ES-I3 (cell line): Measurements from ENCODE around the gene LRMDA.

Experiments
- H3K36me3 ChIP-seq: 2 replicates; pipeline ENCODE4 v1.6.1; 2013; ENCODE audit warnings: mild to moderate bottlenecking, low read length, control low read depth, moderate library complexity; ENCODE audit not compliant: insufficient read depth
- H3K4me1 ChIP-seq: 2 replicates; pipeline ENCODE4 v1.6.1; 2013; ENCODE audit warnings: mild to moderate bottlenecking, control low read depth, low read length; ENCODE audit not compliant: insufficient read depth
- H3K9ac ChIP-seq: 2 replicates; pipeline ENCODE4 v1.6.1; 2013; ENCODE audit warnings: low read depth, mild to moderate bottlenecking, low read length, moderate library complexity
- H3K9me3 ChIP-seq: 2 replicates; pipeline ENCODE4 v1.6.1; 2013; ENCODE audit warnings: mild to moderate bottlenecking, low read length, moderate library complexity; ENCODE audit not compliant: control insufficient read depth, insufficient read depth

Gene LRMDA

DNA sequence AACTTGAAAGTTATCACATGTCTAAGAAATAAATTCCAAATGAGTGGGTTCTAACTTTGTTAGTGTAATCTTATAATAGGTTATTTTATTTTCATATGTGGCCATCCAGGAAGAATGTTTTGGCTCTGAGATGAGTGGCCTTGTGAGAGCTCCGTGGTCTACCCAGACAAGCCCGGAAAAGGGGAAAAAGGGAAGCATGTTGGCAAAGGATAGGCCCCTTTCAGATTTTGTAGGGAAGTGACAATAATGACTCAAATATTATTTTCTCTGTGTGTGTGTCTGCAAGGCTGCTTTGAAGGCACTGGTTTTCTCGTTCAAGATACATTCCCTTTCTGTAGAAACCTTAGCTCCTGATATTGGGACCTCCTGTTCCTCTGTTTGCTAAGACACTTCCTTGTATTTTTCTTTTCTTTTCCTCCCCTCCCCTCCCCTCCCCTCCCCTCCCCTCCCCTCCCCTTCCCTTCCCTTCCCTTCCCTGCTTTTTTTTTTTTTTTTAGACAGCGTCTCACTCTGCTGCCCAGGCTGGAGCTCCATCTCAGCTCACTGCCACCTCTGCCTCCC, 240.8 kb downstream of the LRMDA start:
- Histone ChIP-seq H3K9me3 (no peaks in the 10 kb centered on the region), H3K36me3 (no peaks in the 10 kb centered on the region), H3K4me1 (no peaks in the 10 kb centered on the region), H3K9ac (no peak overlapping the region)

DNA sequence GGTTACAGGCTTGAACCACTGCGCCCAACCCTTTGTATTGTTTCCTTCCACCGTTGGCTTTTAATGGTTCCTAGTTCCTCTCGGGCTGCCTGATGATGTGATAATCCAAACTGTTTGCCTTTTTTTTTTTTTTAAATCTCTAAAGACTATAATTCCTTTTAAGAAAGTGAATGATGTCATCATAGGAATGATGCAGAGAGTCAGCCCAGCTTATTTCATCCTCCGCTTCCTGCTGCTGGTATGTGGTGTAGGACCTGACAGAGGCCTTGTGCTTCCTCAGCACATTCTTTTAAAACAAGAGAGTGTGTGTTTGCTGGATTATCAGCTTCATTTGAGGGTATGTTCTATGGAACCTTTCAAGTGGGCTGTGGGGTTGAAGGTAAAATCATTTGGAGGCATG, 241.4 kb downstream of the LRMDA start:
- Histone ChIP-seq H3K9ac (no peak overlapping the region), H3K9me3 (no peaks in the 10 kb centered on the region), H3K36me3 (no peaks in the 10 kb centered on the region), H3K4me1 (no peaks in the 10 kb centered on the region)

DNA sequence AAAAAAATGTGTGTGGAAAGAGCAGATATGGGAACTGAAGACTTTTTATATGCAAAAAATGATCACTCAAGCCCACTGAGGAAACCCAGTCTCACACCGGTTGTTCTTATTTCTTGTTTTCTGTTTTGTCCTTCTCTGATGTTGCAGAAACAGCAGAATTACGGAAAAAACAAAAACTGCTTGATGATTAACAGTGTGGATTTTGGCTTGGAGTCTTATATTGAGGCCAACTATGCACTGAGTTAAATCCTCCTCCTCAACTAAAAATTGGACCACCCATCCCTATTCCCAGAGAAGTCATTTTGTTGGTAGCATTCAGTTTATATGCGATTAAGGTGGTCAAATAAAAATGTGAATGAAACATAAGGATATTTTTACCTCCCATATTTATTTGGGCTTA, 246.1 kb downstream of the LRMDA start:
- no peaks in the 10 kb centered on the region for H3K4me1 ChIP-seq
- H3K36me3 ChIP-seq, result no peaks in the 10 kb centered on the region
- H3K9ac ChIP-seq, result no peak overlapping the region
- H3K9me3 ChIP-seq, result no peaks in the 10 kb centered on the region

DNA sequence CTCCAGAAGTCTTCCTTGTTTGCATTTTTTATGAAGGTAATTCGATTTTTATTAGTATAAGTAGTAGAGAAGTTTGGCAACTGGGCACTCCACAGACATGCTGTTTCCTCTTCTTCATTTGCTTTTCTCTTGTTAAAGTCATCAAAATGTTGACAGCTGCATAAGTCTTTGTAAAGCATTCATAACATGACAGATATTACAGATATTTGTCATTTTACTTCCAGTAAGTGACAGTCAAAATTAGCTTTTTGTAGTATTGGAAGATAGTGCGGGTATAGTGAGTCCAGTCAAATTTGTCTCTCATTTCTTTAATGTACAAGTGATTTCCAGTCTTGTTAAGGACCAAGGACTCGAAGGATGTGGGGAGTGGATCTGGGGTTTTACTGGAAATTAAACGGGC, 247.1 kb downstream of the LRMDA start:
- Histone ChIP-seq H3K9ac (no peak overlapping the region), H3K36me3 (no peaks in the 10 kb centered on the region), H3K4me1 (no peaks in the 10 kb centered on the region), H3K9me3 (no peaks in the 10 kb centered on the region)

DNA sequence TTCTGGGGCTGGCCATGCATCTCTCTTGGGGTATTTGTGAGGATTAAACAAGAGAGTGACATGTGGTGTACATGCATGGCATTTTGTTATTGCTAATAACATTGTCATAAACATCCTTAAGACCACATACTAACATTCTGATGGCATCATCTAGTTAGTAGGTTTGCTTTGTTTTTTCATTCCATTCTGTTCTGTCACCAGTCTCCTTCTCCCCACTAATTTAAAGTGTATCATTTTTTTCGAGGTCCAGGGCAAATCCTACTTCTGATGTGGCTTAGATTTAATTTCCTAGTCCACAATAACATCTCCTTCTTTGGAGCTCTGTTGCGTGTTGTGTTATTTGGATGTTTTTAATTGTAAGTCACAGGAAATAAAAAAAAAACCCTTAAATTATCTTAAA, 248.1 kb downstream of the LRMDA start:
- H3K36me3 ChIP-seq, result no peaks in the 10 kb centered on the region
- no peaks in the 10 kb centered on the region for H3K4me1 ChIP-seq
- no peaks in the 10 kb centered on the region for H3K9me3 ChIP-seq
- H3K9ac ChIP-seq, result no peak overlapping the region

DNA sequence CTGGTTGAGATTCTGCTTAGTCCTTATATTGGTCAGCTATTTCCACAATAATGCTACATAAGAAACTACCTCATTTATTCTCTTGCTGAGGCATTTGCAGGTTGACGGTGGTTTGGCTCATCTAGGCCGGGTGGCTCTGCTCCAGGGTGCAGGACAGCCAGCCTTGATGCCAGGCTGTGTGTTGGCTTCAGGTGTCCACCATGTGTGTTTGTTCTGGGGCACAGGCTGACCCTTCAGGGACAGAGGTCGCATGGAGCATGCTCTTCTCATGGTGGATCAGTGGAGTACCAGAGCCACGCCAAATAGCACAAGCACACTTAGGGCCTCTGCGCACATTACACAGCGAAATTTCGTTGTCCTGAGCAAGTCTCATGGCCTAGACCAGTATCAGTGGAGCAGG, 249.9 kb downstream of the LRMDA start:
- Histone ChIP-seq H3K4me1 (no peaks in the 10 kb centered on the region), H3K9me3 (no peaks in the 10 kb centered on the region), H3K9ac (no peak overlapping the region), H3K36me3 (no peaks in the 10 kb centered on the region)

DNA sequence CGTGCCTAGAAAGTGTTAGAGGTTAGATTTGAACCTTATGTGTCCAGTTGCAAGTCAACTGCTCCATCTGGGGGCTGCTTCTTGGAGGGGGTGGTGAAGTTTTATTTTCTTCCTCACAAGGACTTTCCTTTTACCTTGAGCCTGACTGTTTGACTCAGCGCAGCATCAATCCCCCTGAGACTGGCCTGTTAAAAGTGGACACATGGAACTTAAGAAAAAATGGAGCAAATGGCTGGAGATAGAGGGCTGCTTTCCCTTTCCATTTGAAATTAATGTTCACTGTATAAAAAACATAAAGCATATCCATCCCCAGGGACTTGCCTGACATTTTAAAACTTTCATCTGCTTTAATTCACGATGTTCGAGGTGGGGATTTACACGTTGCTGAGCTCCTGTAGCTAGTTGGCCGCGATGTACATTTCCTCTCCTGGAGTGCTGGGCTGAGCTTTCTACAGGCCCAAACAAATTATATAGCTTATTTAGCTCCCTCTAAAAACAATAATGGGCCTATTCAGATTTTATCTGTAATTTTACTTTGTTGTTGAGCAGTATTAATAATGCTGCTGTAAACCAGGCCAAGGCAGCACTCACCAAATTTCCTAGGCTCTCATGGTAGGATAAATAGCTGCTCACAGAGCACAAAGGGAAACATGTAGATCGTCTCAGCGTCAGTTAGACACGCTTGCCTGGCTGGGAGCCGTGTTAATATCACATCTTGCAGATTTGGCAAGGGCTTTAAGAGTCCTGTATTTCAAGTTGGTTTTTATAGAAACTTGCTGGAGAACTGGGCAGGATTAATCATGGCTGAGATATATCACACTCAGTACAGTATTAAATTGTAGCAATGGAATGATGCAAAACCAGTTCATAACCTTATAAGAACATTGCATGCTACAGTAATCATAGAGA, 251.5 kb downstream of the LRMDA start:
- no peaks in the 10 kb centered on the region for H3K9me3 ChIP-seq
- H3K9ac ChIP-seq, result no peak overlapping the region
- no peaks in the 10 kb centered on the region for H3K4me1 ChIP-seq
- no peaks in the 10 kb centered on the region for H3K36me3 ChIP-seq

DNA sequence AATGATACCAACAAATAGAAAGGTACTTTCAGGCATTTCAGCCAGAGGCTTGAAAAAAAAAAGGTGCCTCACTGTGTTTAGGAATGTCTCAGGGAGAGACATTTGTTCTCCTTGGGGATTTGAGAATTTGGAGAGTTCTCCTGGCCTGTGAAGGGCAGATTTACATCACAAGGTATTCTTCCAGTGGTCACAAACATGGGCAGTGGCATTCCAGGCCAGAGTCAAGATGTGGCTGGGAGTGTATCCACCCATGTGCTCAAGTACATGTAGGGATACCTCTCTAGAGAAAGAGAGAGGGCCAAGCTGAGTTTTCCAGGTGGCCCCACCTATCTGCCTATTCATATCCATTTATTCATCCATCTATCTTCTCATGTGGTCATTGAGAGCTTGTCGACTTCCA, 253.8 kb downstream of the LRMDA start:
- Histone ChIP-seq H3K9me3 (0 out of 2 replicates have a peak, but pooled peaks cover 2% of the 10 kb centered on the region), H3K4me1 (no peaks in the 10 kb centered on the region), H3K36me3 (no peaks in the 10 kb centered on the region), H3K9ac (no peak overlapping the region)

DNA sequence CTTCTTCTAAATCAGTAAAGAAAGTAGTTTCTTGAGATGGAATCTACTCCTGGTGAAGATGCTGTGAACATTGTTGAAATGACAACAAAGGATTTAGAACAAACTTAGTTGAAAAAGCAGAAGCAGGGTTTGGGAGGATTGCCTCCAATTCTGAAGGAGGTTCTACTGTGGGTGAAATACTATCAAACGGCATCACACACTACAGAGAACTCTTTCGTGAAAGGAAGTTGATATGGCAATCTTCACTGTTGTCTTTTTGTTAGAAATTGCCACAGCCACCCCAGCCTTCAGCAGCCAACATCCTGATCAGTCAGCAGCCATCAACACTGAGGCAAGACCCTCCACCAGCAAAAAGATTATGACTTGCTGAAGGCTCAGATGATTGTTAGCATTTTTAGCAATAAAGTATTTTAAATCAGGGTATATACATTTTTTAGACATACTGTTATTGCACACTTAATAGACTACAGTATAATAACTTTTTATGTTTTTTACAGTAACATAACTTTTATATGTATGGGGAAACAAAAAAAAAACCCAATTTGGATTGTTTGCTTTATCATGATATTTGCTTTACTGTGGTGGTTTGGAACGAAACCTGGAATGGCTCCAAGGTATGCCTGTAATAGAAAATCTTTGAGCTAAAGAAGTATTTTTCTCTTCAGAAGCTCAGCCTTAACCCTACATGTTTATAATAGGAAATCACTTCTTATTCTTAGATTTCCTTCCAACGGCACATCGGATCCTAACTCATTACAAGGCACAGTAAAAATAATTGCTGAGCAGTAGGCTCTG, 257.3 kb downstream of the LRMDA start:
- H3K4me1 ChIP-seq, result no peaks in the 10 kb centered on the region

DNA sequence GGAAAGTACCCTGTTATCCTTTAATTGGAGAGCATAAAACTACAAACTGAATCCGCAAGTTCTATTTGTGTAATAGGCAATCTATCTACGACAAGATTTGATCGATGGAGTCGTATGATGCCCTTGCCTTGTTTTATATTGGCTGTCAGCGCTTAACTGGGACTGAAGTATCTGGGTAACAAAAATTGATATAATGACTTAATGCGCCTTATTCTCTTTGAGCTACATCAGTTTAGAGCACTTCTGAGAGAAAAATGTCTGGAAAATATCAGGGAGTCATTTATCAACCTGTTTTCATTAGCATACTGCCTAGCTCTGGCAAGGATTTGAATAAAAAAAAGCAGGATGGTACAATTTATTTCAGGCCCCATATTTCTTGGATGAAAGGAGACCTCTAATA, 262.1 kb downstream of the LRMDA start:
- H3K9ac ChIP-seq, result no peak overlapping the region
- no peaks in the 10 kb centered on the region for H3K4me1 ChIP-seq
- H3K36me3 ChIP-seq, result no peaks in the 10 kb centered on the region
- H3K9me3 ChIP-seq, result peaks cover 3% of the 10 kb centered on the region; the same call in 1 of the 2 replicates

More for the DNA sequence above, 257.3 kb downstream of the LRMDA start:
- no peak overlapping the region for H3K9ac ChIP-seq
- H3K36me3 ChIP-seq, result no peaks in the 10 kb centered on the region
- 0 out of 2 replicates have a peak, but pooled peaks cover 2% of the 10 kb centered on the region for H3K9me3 ChIP-seq

DNA sequence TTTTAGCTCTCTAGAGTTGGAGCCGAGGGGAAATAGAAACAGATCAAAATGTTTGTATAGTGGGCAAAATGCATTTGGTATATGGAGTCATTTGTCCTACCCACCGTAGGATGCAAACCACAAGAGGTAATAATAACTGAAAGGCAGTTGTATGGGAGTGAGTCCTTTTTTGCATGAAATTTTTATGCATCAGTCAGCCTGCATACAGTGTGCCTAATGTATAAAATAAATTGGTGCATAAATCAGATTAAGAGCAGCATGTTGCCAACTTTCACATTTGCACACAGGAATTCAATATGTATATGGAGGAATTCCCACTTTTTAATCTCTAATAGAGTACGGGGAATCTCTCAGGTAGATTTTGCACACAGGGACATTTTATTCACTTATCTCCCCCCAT, 262.8 kb downstream of the LRMDA start:
- Histone ChIP-seq H3K9ac (no peak overlapping the region), H3K36me3 (no peaks in the 10 kb centered on the region), H3K9me3 (peaks cover 4% of the 10 kb centered on the region; the same call in 1 of the 2 replicates), H3K4me1 (no peaks in the 10 kb centered on the region)

DNA sequence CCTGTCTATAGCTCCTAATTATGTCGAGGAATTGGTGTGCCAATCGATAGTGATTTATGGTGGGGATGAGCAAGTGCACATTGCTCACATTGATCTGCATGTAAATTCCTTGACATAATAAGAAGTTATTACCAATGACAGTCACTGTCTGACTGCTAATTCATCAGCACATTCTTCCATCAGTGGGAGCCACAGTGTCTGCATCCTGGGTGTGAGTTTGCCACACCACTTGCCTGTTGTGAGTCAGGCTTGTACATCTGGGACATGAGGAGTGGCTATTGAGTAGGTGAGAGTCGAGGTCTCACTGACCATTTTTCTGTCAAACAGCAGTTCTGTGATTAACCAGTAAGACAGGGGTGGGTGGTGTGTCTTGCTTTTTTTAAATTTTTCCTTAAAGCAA, 263.4 kb downstream of the LRMDA start:
- H3K9me3 ChIP-seq, result peaks cover 4% of the 10 kb centered on the region; the same call in 1 of the 2 replicates
- no peaks in the 10 kb centered on the region for H3K4me1 ChIP-seq
- no peaks in the 10 kb centered on the region for H3K36me3 ChIP-seq
- no peak overlapping the region for H3K9ac ChIP-seq

DNA sequence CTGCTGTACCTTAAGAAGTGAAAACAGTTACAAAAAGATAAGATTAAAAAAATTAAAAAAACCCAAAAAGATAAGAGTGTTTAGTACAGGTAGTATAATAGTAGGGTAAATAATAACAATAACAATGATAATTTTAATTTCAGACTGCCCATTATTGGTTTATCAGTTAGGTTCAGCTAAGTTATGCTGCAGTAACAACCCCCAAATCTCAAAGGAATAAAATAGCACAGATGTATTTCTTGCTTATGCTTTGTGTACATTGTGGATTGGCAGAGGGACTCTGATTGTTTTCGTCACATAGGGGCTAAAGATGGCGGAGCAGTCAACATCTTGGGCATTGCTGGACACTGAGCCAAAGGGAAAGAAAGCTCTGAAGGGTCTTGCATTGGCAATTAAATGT, 264.6 kb downstream of the LRMDA start:
- H3K36me3 ChIP-seq, result no peaks in the 10 kb centered on the region
- no peaks in the 10 kb centered on the region for H3K4me1 ChIP-seq
- H3K9ac ChIP-seq, result no peak overlapping the region
- H3K9me3 ChIP-seq, result peaks cover 4% of the 10 kb centered on the region; the same call in 1 of the 2 replicates

DNA sequence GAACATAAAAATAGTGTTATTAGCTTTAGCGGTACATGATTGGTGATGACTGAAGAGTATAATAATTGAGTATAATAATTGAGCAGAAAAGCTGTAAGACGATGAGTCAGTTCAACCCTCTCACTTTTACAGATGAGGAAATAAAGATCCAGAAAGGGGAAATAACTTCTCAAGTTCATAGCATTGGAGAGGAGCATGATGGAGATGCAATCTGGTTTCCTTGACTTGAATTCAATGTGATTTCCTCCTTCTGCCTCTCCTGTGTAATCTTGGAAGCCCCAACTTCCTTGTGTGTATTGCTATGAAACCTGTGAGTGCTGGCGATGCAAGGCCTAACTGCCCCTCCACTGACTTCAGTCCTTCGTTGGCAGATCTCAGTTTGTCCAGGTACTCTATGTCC, 265.1 kb downstream of the LRMDA start:
- Histone ChIP-seq H3K4me1 (no peaks in the 10 kb centered on the region), H3K9ac (no peak overlapping the region), H3K36me3 (no peaks in the 10 kb centered on the region), H3K9me3 (peaks cover 4% of the 10 kb centered on the region; the same call in 1 of the 2 replicates)
